Measurements from ENCODE around the gene CD2.
"Not testable (repeated sequence)": the region's sequence is repeated elsewhere in the genome, so short reads cannot be mapped to it uniquely, and the experiment has no call there.

Gene CD2

GRCh38 chr1:116740746-116741145, 13.5 kb upstream of the CD2 start:
- peak overlapping the region; percentile 70 for H3K4me3 Mint-ChIP-seq
- ATAC-seq, result no peak
- peaks cover 24% of the 10 kb centered on the region for H3K36me3 Mint-ChIP-seq
- no peak for DNase-seq (ENCODE audit: low spot score in 2 of 2)
- peak overlapping the region; percentile 98 for H3K27ac Mint-ChIP-seq
- peaks cover 68% of the 10 kb centered on the region for H3K4me1 Mint-ChIP-seq
- peaks cover 28% of the 10 kb centered on the region for H3K9me3 Mint-ChIP-seq

- Mint-ChIP-seq H3K27ac (no peak overlapping the region), H3K36me3 (peaks cover 24% of the 10 kb centered on the region), H3K9me3 (peaks cover 32% of the 10 kb centered on the region), H3K4me3 (no peak overlapping the region), H3K4me1 (peaks cover 56% of the 10 kb centered on the region)
- DNase-seq (ENCODE audit: low spot score in 2 of 2) (no peak), ATAC-seq (no peak)
These were observed 12.2 kb upstream of the CD2 start for GRCh38 chr1:116741836-116742565.

GRCh38 chr1:116743535-116743934, 10.7 kb upstream of the CD2 start:
- H3K4me3 Mint-ChIP-seq, result no peak overlapping the region
- H3K4me1 Mint-ChIP-seq, result peaks cover 40% of the 10 kb centered on the region
- peaks cover 11% of the 10 kb centered on the region for H3K36me3 Mint-ChIP-seq
- no peak for DNase-seq (ENCODE audit: low spot score in 2 of 2)
- no peak for ATAC-seq
- H3K27ac Mint-ChIP-seq, result no peak overlapping the region
- peaks cover 39% of the 10 kb centered on the region for H3K9me3 Mint-ChIP-seq

- H3K4me3 Mint-ChIP-seq, result no peak overlapping the region
- H3K36me3 Mint-ChIP-seq, result no peaks in the 10 kb centered on the region
- H3K4me1 Mint-ChIP-seq, result peaks cover 20% of the 10 kb centered on the region
- DNase-seq (ENCODE audit: low spot score in 2 of 2), result no peak
- H3K9me3 Mint-ChIP-seq, result peaks cover 31% of the 10 kb centered on the region
- peak overlapping the region; percentile 52 for H3K27ac Mint-ChIP-seq
- ATAC-seq, result no peak
These were observed 6.0 kb upstream of the CD2 start for GRCh38 chr1:116748272-116748671.

GRCh38 chr1:116751146-116751545, 3.1 kb upstream of the CD2 start:
- peaks cover 31% of the 10 kb centered on the region for H3K4me1 Mint-ChIP-seq

GRCh38 chr1:116751621-116752020, 2.6 kb upstream of the CD2 start:
- Mint-ChIP-seq H3K27ac (peak overlapping the region; percentile 99), H3K4me3 (peak overlapping the region; percentile 71), H3K9me3 (peaks cover 12% of the 10 kb centered on the region), H3K36me3 (peaks cover 29% of the 10 kb centered on the region), H3K4me1 (peaks cover 31% of the 10 kb centered on the region)
- ATAC-seq (no peak), DNase-seq (ENCODE audit: low spot score in 2 of 2) (no peak)

More at GRCh38 chr1:116751146-116751545, 3.1 kb upstream of the CD2 start:
- Mint-ChIP-seq H3K4me3 (peak overlapping the region; percentile 71), H3K27ac (peak overlapping the region; percentile 99), H3K36me3 (peaks cover 24% of the 10 kb centered on the region), H3K9me3 (peaks cover 14% of the 10 kb centered on the region)
- peak in 1 of 2 donors; percentile 60 for DNase-seq (ENCODE audit: low spot score in 2 of 2)
- peak; percentile 41 for ATAC-seq

- Mint-ChIP-seq H3K9me3 (peaks cover 4% of the 10 kb centered on the region), H3K36me3 (peaks cover 46% of the 10 kb centered on the region), H3K4me1 (peaks cover 31% of the 10 kb centered on the region), H3K27ac (peak overlapping the region; percentile 99), H3K4me3 (peak overlapping the region; percentile 93)
- no peak for DNase-seq (ENCODE audit: low spot score in 2 of 2)
- ATAC-seq, result no peak
These were observed 918 bp upstream of the CD2 start for GRCh38 chr1:116753312-116753711.

- DNase-seq (ENCODE audit: low spot score in 2 of 2), result peak in 1 of 2 donors; percentile 68
- Mint-ChIP-seq H3K4me3 (peak overlapping the region; percentile 93), H3K4me1 (peaks cover 40% of the 10 kb centered on the region), H3K36me3 (peaks cover 63% of the 10 kb centered on the region), H3K9me3 (no peaks in the 10 kb centered on the region), H3K27ac (peak overlapping the region; percentile 99)
- ATAC-seq, result no peak
These were observed 836 bp downstream of the CD2 start for GRCh38 chr1:116755066-116755465.

- Mint-ChIP-seq H3K36me3 (peaks cover 69% of the 10 kb centered on the region), H3K4me3 (peak overlapping the region; percentile 93), H3K27ac (peak overlapping the region; percentile 99), H3K9me3 (no peaks in the 10 kb centered on the region), H3K4me1 (peaks cover 46% of the 10 kb centered on the region)
- ATAC-seq (no peak), DNase-seq (ENCODE audit: low spot score in 2 of 2) (peak in 1 of 2 donors; percentile 65)
These were observed 1.5 kb downstream of the CD2 start for GRCh38 chr1:116755681-116756080.

- H3K9me3 Mint-ChIP-seq, result not testable (repeated sequence)
- Mint-ChIP-seq H3K27ac (peak overlapping the region; percentile 99), H3K4me1 (peaks cover 47% of the 10 kb centered on the region), H3K4me3 (peak overlapping the region; percentile 93), H3K36me3 (peaks cover 73% of the 10 kb centered on the region)
- DNase-seq (ENCODE audit: low spot score in 2 of 2) (peak in 1 of 2 donors; percentile 73), ATAC-seq (peak; percentile 56)
These were observed 1.9 kb downstream of the CD2 start for GRCh38 chr1:116756092-116756491.

- DNase-seq (ENCODE audit: low spot score in 2 of 2), result peak in 1 of 2 donors; percentile 72
- Mint-ChIP-seq H3K36me3 (peaks cover 97% of the 10 kb centered on the region), H3K4me1 (peaks cover 52% of the 10 kb centered on the region), H3K27ac (peak overlapping the region; percentile 99), H3K4me3 (peak overlapping the region; percentile 93)
- ATAC-seq, result peak; percentile 36
- not testable (repeated sequence) for H3K9me3 Mint-ChIP-seq
These were observed 4.2 kb downstream of the CD2 start for GRCh38 chr1:116758456-116758815.

GRCh38 chr1:116759636-116760035, 5.4 kb downstream of the CD2 start:
- ATAC-seq, result no peak
- Mint-ChIP-seq H3K9me3 (no peaks in the 10 kb centered on the region), H3K27ac (peak overlapping the region; percentile 99), H3K4me3 (peak overlapping the region; percentile 93), H3K36me3 (peaks cover 100% of the 10 kb centered on the region), H3K4me1 (peaks cover 55% of the 10 kb centered on the region)
- peak in 1 of 2 donors; percentile 60 for DNase-seq (ENCODE audit: low spot score in 2 of 2)

GRCh38 chr1:116760487-116760886, 6.3 kb downstream of the CD2 start:
- no peak for ATAC-seq
- DNase-seq (ENCODE audit: low spot score in 2 of 2), result peak in 1 of 2 donors; percentile 52
- no peaks in the 10 kb centered on the region for H3K9me3 Mint-ChIP-seq
- H3K4me3 Mint-ChIP-seq, result peak overlapping the region; percentile 93
- H3K27ac Mint-ChIP-seq, result peak overlapping the region; percentile 99
- H3K4me1 Mint-ChIP-seq, result peaks cover 64% of the 10 kb centered on the region
- peaks cover 100% of the 10 kb centered on the region for H3K36me3 Mint-ChIP-seq

- Mint-ChIP-seq H3K36me3 (peaks cover 100% of the 10 kb centered on the region), H3K4me1 (peaks cover 70% of the 10 kb centered on the region), H3K9me3 (no peaks in the 10 kb centered on the region), H3K27ac (peak overlapping the region; percentile 99), H3K4me3 (peak overlapping the region; percentile 93)
- ATAC-seq (no peak), DNase-seq (ENCODE audit: low spot score in 2 of 2) (peak in 1 of 2 donors; percentile 50)
These were observed 6.9 kb downstream of the CD2 start for GRCh38 chr1:116760996-116761665.

- H3K36me3 Mint-ChIP-seq, result peaks cover 100% of the 10 kb centered on the region
- peak overlapping the region; percentile 99 for H3K27ac Mint-ChIP-seq
- no peak for ATAC-seq
- H3K4me3 Mint-ChIP-seq, result peak overlapping the region; percentile 93
- peaks cover 81% of the 10 kb centered on the region for H3K4me1 Mint-ChIP-seq
- DNase-seq (ENCODE audit: low spot score in 2 of 2), result peak in 1 of 2 donors; percentile 50
- no peaks in the 10 kb centered on the region for H3K9me3 Mint-ChIP-seq
These were observed 8.1 kb downstream of the CD2 start for GRCh38 chr1:116762281-116762680.

GRCh38 chr1:116762781-116763115, 8.5 kb downstream of the CD2 start:
- DNase-seq (ENCODE audit: low spot score in 2 of 2) (peak in 1 of 2 donors; percentile 78), ATAC-seq (no peak)
- Mint-ChIP-seq H3K36me3 (peaks cover 100% of the 10 kb centered on the region), H3K4me1 (peaks cover 86% of the 10 kb centered on the region), H3K9me3 (no peaks in the 10 kb centered on the region), H3K27ac (peak overlapping the region; percentile 99), H3K4me3 (peak overlapping the region; percentile 93)
